Measurements from ENCODE around the gene SERTAD1.

The SERTAD1 gene, protein sequence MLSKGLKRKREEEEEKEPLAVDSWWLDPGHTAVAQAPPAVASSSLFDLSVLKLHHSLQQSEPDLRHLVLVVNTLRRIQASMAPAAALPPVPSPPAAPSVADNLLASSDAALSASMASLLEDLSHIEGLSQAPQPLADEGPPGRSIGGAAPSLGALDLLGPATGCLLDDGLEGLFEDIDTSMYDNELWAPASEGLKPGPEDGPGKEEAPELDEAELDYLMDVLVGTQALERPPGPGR

DNA sequence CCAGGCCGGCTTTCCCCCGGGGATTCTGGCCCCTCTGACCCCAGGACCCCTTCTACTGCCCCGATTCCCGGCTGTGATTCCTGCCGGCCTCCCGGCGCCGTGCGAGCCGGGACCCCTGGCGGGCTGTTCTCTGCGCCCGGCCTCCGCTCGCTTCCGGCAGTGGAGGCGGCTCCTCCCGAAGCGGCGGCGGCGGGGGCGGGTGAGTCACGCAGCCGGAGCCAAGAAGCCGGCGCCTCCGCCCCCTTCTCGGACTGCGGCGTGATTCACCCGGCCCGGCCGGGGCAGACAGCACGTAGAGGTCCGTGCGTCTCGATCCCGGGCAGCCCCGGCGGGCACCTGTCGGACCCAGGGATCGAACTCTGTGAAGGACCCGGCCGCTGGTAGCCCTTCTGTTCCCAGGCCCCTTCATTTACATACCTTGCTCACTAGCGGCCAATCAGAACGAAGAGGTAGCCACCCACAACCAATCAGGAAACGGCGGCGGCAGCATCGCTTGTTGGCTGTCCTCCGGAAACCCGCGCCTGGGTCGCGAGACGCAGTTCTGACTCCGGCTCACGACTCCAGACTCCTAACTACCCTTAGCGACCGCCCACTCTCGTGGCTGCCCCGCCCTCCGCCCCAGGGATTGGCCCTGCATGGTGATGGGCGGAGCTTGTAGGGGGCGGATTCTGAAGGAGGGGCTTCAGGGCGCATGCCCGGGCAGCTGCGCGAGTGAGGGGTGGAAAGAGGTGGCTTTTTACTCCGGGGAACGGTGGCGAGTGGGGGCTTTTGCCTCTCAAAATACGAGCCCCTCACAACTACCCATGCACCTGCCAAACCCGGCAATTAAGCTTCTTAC, at the start of gene SERTAD1:
TSS of gene SERTAD1 (minus strand) at position 543 of the 838 bp plus-strand sequence. CDS start 2,446 bp downstream, outside the sequence.
- ChIA-PET POLR2A (interaction anchor here (0.5 to 2.1 kb wide), 18 partner anchors 8 to 178 kb away, joined by 3 to 37 read pairs (median 4); partner anchors contain the start of genes BLVRB, C19orf47, PLD3 and SERTAD3), CTCF (interaction anchor here (0.5 to 2.2 kb wide), 10 partner anchors 10 to 278 kb away, joined by 3 to 13 read pairs (median 4); partner anchors contain the start of gene BLVRB)
- DNase-seq (ENCODE audit: low read depth, low spot score), result peak; percentile 94
- TF ChIP-seq, protein P1, sequence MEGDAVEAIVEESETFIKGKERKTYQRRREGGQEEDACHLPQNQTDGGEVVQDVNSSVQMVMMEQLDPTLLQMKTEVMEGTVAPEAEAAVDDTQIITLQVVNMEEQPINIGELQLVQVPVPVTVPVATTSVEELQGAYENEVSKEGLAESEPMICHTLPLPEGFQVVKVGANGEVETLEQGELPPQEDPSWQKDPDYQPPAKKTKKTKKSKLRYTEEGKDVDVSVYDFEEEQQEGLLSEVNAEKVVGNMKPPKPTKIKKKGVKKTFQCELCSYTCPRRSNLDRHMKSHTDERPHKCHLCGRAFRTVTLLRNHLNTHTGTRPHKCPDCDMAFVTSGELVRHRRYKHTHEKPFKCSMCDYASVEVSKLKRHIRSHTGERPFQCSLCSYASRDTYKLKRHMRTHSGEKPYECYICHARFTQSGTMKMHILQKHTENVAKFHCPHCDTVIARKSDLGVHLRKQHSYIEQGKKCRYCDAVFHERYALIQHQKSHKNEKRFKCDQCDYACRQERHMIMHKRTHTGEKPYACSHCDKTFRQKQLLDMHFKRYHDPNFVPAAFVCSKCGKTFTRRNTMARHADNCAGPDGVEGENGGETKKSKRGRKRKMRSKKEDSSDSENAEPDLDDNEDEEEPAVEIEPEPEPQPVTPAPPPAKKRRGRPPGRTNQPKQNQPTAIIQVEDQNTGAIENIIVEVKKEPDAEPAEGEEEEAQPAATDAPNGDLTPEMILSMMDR (IDR thresholded peaks at IDR 0.05; ENCODE audit: insufficient read depth, low read length, missing control alignments), result peak; percentile 62
- H3K4me3 ChIP-seq (ENCODE audit: low read depth, low read length), result peak within 1 kb of the TSS; percentile 90

DNA sequence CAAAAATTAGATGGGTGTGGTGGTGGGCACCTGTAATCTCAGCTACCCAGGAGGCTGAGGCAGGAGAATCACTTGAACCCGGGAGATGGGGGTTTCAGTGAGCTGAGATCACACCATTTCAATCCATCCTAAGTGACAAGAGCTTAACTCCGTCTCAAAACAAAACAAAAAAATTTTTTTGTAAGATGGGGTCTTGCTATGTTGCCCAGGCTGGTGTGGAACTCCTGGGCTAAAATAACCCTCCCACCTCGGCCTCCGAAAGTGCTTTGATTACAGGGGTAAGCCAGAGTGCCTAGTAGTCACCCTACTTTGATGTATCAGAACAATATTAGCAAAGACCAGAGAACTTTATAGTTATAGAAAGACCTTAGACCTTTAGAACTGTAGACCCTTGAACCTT, 48.9 kb upstream of the SERTAD1 start:
- ChIA-PET POLR2A (no interaction called here), CTCF (interaction anchor here (1.6 kb wide), 1 partner anchor 9 kb away, joined by 3 read pairs; the partner anchor contains the start of gene BLVRB)
- H3K4me3 ChIP-seq (ENCODE audit: low read depth, low read length), result no peak overlapping the region
- no peak for DNase-seq (ENCODE audit: low read depth, low spot score)
- TF ChIP-seq, protein P1 (IDR thresholded peaks at IDR 0.05; ENCODE audit: insufficient read depth, low read length, missing control alignments), result no peak

DNA sequence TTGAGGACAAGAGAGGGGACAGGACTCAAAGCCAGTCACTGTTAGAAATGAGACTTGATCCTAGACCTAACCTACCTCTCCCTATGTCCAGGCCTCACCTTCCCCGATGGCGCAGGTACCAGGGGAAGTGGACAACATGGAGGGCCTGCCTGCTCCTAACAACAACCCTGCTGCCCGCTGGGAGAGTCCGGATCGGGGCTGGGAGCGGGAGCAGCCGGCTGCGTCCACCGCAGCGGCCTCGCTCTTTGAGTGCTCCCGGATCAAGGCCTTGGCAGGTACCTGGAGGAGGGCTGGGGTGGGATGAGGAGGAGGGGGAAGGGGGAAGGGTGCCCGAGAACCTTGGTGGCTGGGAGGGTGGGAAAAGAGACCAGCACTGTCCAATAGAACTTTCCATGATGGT, 46.7 kb upstream of the SERTAD1 start:
- TF ChIP-seq, protein P1 (IDR thresholded peaks at IDR 0.05; ENCODE audit: insufficient read depth, low read length, missing control alignments), result no peak
- DNase-seq (ENCODE audit: low read depth, low spot score), result no peak
- H3K4me3 ChIP-seq (ENCODE audit: low read depth, low read length), result no peak overlapping the region
- ChIA-PET CTCF (no interaction called here), POLR2A (no interaction called here)

DNA sequence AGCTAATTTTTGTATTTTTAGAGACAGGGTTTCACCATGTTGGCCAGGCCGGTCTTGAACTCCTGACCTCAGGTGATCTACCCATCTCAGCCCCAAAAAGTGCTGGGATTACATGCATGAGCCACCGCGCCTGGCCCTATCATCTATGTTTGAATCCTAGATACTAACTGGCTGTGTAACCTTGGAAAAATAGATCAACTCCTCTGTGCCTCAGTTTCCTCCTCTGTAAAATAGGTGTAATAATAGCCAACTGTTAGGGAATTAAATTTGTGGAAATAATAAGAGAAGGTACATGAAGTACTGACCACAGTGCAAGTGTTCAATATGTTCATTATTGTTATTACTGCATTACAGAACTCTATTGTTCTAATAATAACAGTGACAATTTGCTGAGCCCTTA, 45.3 kb upstream of the SERTAD1 start:
- POLR2A ChIA-PET, result no interaction called here
- no peak overlapping the region for H3K4me3 ChIP-seq (ENCODE audit: low read depth, low read length)
- CTCF ChIA-PET, result no interaction called here
- TF ChIP-seq, protein P1 (IDR thresholded peaks at IDR 0.05; ENCODE audit: insufficient read depth, low read length, missing control alignments), result no peak
- no peak for DNase-seq (ENCODE audit: low read depth, low spot score)

DNA sequence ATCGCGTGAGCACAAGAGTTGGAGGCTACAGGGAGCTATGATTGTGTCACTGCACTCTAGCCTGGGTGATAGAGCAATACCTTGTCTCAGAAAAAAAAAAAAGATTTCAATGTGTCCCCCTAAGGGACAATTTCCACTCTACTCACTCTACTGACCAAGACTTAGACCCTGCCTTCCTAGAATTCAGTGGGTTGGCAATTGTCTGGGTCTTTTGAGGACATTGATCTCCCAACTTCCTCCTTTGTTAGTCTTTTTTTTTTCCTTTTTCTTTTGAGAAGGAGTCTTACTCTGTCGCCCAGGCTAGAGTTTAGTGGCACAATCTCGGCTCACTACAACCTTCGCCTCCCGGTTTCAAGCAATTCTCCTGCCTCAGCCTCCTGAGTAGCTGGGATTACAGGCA, 43.2 kb upstream of the SERTAD1 start:
- ChIA-PET POLR2A (no interaction called here), CTCF (interaction anchor here (0.7 to 0.8 kb wide), 2 partner anchors 130 to 163 kb away, joined by 3 read pairs; no protein-coding TSS in a partner anchor)
- TF ChIP-seq, protein P1 (IDR thresholded peaks at IDR 0.05; ENCODE audit: insufficient read depth, low read length, missing control alignments), result no peak
- no peak for DNase-seq (ENCODE audit: low read depth, low spot score)
- H3K4me3 ChIP-seq (ENCODE audit: low read depth, low read length), result no peak overlapping the region

Data from AG04449 (cell line).